Measurements from ENCODE around the gene RRP15. TPM values are rescaled to one million over a fixed set of nuclear protein-coding genes. Genes with fewer than 3 reads are reported as not detected.

The RRP15 gene
- total RNA-seq, 1 experiment from 2014 or later, result 36.0 TPM

DNA sequence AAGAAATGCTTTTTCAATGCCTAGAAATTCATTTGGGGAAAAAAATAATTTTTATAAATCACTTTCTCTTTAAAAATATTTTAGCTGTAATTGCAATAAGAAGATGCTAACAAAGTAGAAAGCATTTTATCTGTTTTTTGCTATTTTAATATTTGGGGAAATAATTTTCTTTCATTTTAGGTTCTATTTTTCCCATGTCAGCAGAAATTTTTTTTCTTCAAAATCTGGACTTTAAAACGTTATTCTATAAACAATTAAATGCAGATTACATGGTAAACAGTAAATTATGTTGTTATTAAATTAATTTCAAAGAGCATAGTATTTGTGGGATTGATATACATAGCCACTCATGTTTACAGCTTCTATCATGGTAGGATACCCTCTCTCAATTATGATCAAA, 27.7 kb upstream of the RRP15 start:
- H3K27me3 Mint-ChIP-seq (ENCODE audit: low read depth), result no peaks in the 10 kb centered on the region
- ATAC-seq, result no peak
- H3K9me3 Mint-ChIP-seq, result no peaks in the 10 kb centered on the region
- TF ChIP-seq ZNF317 (CRISPR knock-in tag; IDR thresholded peaks at IDR 0.05; ENCODE audit: borderline replicate concordance, low read depth) (no peak), ZNF671 (CRISPR knock-in tag; IDR thresholded peaks at IDR 0.05) (no peak), TEAD1 (CRISPR knock-in tag; IDR thresholded peaks at IDR 0.05) (no peak), NR1H2 (CRISPR knock-in tag; IDR thresholded peaks at IDR 0.05) (no peak), ZNF416 (CRISPR knock-in tag; IDR thresholded peaks at IDR 0.05) (no peak)
- TF ChIP-seq, protein P1, sequence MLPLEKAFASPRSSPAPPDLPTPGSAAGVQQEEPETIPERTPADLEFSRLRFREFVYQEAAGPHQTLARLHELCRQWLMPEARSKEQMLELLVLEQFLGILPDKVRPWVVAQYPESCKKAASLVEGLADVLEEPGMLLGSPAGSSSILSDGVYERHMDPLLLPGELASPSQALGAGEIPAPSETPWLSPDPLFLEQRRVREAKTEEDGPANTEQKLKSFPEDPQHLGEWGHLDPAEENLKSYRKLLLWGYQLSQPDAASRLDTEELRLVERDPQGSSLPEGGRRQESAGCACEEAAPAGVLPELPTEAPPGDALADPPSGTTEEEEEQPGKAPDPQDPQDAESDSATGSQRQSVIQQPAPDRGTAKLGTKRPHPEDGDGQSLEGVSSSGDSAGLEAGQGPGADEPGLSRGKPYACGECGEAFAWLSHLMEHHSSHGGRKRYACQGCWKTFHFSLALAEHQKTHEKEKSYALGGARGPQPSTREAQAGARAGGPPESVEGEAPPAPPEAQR (CRISPR knock-in tag; IDR thresholded peaks at IDR 0.05), result no peak
- ChIA-PET POLR2A (no interaction called here), CTCF (no interaction called here)
- no peaks in the 10 kb centered on the region for H3K36me3 Mint-ChIP-seq
- no peak overlapping the region for H3K4me3 Mint-ChIP-seq
- no peak for DNase-seq (ENCODE audit: low spot score)
- H3K4me1 Mint-ChIP-seq, result peaks cover 26% of the 10 kb centered on the region
- no peak overlapping the region for H3K27ac Mint-ChIP-seq

GRCh38 chr1:218257971-218258370, 27.1 kb upstream of the RRP15 start:
- no peak for DNase-seq (ENCODE audit: low spot score)
- Mint-ChIP-seq H3K9me3 (no peaks in the 10 kb centered on the region), H3K27me3 (ENCODE audit: low read depth) (no peaks in the 10 kb centered on the region), H3K27ac (no peak overlapping the region), H3K36me3 (no peaks in the 10 kb centered on the region), H3K4me1 (peaks cover 26% of the 10 kb centered on the region), H3K4me3 (no peak overlapping the region)
- TF ChIP-seq ETV6 (CRISPR knock-in tag; IDR thresholded peaks at IDR 0.05) (no peak), ZNF219 (CRISPR knock-in tag; IDR thresholded peaks at IDR 0.05; ENCODE audit: borderline replicate concordance) (no peak), AR (CRISPR knock-in tag; IDR thresholded peaks at IDR 0.05) (no peak), ZNF232 (CRISPR knock-in tag; IDR thresholded peaks at IDR 0.05) (no peak), GTF2I (CRISPR knock-in tag; conservative IDR thresholded peaks at IDR 0.05) (no peak), NR2C2 (CRISPR knock-in tag; IDR thresholded peaks at IDR 0.05) (no peak), MXD4 (CRISPR knock-in tag; IDR thresholded peaks at IDR 0.05; ENCODE audit: borderline replicate concordance) (no peak)
- TF ChIP-seq, protein P2, sequence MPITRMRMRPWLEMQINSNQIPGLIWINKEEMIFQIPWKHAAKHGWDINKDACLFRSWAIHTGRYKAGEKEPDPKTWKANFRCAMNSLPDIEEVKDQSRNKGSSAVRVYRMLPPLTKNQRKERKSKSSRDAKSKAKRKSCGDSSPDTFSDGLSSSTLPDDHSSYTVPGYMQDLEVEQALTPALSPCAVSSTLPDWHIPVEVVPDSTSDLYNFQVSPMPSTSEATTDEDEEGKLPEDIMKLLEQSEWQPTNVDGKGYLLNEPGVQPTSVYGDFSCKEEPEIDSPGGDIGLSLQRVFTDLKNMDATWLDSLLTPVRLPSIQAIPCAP (CRISPR knock-in tag; IDR thresholded peaks at IDR 0.05), result no peak
- TF ChIP-seq, protein P3, sequence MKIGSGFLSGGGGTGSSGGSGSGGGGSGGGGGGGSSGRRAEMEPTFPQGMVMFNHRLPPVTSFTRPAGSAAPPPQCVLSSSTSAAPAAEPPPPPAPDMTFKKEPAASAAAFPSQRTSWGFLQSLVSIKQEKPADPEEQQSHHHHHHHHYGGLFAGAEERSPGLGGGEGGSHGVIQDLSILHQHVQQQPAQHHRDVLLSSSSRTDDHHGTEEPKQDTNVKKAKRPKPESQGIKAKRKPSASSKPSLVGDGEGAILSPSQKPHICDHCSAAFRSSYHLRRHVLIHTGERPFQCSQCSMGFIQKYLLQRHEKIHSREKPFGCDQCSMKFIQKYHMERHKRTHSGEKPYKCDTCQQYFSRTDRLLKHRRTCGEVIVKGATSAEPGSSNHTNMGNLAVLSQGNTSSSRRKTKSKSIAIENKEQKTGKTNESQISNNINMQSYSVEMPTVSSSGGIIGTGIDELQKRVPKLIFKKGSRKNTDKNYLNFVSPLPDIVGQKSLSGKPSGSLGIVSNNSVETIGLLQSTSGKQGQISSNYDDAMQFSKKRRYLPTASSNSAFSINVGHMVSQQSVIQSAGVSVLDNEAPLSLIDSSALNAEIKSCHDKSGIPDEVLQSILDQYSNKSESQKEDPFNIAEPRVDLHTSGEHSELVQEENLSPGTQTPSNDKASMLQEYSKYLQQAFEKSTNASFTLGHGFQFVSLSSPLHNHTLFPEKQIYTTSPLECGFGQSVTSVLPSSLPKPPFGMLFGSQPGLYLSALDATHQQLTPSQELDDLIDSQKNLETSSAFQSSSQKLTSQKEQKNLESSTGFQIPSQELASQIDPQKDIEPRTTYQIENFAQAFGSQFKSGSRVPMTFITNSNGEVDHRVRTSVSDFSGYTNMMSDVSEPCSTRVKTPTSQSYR (CRISPR knock-in tag; IDR thresholded peaks at IDR 0.05), result no peak
- ChIA-PET CTCF (no interaction called here), POLR2A (no interaction called here)
- no peak for ATAC-seq

- Mint-ChIP-seq H3K27ac (no peak overlapping the region), H3K27me3 (ENCODE audit: low read depth) (no peaks in the 10 kb centered on the region), H3K36me3 (no peaks in the 10 kb centered on the region), H3K9me3 (no peaks in the 10 kb centered on the region), H3K4me1 (peaks cover 20% of the 10 kb centered on the region), H3K4me3 (no peak overlapping the region)
- ATAC-seq, result no peak
- CTCF ChIA-PET, result interaction anchor here (1.0 to 1.7 kb wide), 10 partner anchors 11 to 304 kb away, joined by 3 to 17 read pairs (median 5); partner anchors contain the start of gene TGFB2
- DNase-seq (ENCODE audit: low spot score), result no peak
- POLR2A ChIA-PET, result interaction anchor here (0.5 to 1.2 kb wide), 2 partner anchors 25 to 536 kb away, joined by 5 to 6 read pairs; partner anchors contain the start of gene RRP15
- no peak for TF ChIP-seq ZNF532 (CRISPR knock-in tag; IDR thresholded peaks at IDR 0.05; ENCODE audit: borderline replicate concordance)
- TF ChIP-seq, protein P4, sequence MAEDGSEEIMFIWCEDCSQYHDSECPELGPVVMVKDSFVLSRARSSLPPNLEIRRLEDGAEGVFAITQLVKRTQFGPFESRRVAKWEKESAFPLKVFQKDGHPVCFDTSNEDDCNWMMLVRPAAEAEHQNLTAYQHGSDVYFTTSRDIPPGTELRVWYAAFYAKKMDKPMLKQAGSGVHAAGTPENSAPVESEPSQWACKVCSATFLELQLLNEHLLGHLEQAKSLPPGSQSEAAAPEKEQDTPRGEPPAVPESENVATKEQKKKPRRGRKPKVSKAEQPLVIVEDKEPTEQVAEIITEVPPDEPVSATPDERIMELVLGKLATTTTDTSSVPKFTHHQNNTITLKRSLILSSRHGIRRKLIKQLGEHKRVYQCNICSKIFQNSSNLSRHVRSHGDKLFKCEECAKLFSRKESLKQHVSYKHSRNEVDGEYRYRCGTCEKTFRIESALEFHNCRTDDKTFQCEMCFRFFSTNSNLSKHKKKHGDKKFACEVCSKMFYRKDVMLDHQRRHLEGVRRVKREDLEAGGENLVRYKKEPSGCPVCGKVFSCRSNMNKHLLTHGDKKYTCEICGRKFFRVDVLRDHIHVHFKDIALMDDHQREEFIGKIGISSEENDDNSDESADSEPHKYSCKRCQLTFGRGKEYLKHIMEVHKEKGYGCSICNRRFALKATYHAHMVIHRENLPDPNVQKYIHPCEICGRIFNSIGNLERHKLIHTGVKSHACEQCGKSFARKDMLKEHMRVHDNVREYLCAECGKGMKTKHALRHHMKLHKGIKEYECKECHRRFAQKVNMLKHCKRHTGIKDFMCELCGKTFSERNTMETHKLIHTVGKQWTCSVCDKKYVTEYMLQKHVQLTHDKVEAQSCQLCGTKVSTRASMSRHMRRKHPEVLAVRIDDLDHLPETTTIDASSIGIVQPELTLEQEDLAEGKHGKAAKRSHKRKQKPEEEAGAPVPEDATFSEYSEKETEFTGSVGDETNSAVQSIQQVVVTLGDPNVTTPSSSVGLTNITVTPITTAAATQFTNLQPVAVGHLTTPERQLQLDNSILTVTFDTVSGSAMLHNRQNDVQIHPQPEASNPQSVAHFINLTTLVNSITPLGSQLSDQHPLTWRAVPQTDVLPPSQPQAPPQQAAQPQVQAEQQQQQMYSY (CRISPR knock-in tag; IDR thresholded peaks at IDR 0.05), result no peak
These were observed 25.8 kb upstream of the RRP15 start for GRCh38 chr1:218259339-218259738.

All from WTC11 (cell line).